ENCODE results near the gene PLXNC1. TPM values are rescaled to one million over a fixed set of nuclear protein-coding genes. Genes with fewer than 3 reads are reported as not detected.

Gene PLXNC1
- total RNA-seq, 1 donor from 2014 or later = 4.9 TPM

DNA sequence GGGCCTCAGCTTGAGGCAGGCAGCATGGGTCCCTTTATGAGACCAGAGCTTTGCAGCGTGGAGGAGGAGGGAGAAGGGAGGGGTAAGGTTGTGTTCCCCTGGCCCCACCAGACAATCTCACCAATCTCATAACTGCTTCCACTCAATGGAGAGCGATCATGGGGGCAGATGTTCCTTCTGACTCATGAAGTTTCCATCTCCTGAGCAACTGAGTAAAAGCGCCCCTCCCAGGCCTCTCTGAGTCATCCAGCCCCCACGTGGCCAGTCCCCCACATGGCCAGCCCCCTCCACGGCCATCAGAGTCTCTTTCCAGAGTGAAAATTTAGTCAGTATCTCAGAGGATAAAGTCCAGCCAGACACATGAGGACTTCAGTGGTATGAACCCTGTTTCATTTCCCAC, 39.2 kb upstream of the PLXNC1 start:
- Mint-ChIP-seq H3K27ac (ENCODE audit: unreplicated experiment) (no peak overlapping the region), H3K27me3 (ENCODE audit: unreplicated experiment) (peaks cover 5% of the 10 kb centered on the region), H3K36me3 (ENCODE audit: unreplicated experiment) (no peaks in the 10 kb centered on the region), H3K9me3 (ENCODE audit: unreplicated experiment) (peaks cover 2% of the 10 kb centered on the region), H3K4me3 (ENCODE audit: unreplicated experiment) (no peak overlapping the region), H3K4me1 (ENCODE audit: low read depth, unreplicated experiment) (no peaks in the 10 kb centered on the region)
- DNase-seq = no peak
- TF ChIP-seq, protein P1, sequence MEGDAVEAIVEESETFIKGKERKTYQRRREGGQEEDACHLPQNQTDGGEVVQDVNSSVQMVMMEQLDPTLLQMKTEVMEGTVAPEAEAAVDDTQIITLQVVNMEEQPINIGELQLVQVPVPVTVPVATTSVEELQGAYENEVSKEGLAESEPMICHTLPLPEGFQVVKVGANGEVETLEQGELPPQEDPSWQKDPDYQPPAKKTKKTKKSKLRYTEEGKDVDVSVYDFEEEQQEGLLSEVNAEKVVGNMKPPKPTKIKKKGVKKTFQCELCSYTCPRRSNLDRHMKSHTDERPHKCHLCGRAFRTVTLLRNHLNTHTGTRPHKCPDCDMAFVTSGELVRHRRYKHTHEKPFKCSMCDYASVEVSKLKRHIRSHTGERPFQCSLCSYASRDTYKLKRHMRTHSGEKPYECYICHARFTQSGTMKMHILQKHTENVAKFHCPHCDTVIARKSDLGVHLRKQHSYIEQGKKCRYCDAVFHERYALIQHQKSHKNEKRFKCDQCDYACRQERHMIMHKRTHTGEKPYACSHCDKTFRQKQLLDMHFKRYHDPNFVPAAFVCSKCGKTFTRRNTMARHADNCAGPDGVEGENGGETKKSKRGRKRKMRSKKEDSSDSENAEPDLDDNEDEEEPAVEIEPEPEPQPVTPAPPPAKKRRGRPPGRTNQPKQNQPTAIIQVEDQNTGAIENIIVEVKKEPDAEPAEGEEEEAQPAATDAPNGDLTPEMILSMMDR (IDR thresholded peaks at IDR 0.05; ENCODE audit: partially characterized antibody, unreplicated experiment) = no peak

DNA sequence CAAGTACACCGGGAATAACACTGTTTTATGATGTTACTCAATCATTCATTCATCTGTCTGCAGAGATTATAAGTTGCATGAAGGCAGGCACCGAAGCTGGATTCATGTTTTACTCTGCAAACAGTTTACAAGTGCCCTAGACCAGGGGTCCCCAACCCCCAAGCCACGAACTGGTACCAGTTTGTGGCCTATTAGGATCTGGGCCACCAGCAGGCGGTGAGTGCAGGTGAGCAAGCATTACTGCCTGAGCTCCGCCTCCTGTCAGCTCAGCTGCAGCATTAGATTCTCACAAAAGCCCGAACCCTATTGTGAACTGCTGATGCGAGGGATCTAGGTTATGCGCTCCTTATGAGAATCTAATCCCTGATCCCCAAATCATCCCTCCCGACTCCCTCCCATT, 38.1 kb upstream of the PLXNC1 start:
- H3K4me1 Mint-ChIP-seq (ENCODE audit: low read depth, unreplicated experiment) = no peaks in the 10 kb centered on the region
- H3K27ac Mint-ChIP-seq (ENCODE audit: unreplicated experiment) = no peak overlapping the region
- no peak for DNase-seq
- TF ChIP-seq, protein P1 (IDR thresholded peaks at IDR 0.05; ENCODE audit: partially characterized antibody, unreplicated experiment) = no peak
- H3K27me3 Mint-ChIP-seq (ENCODE audit: unreplicated experiment) = peaks cover under 1% of the 10 kb centered on the region
- no peaks in the 10 kb centered on the region for H3K36me3 Mint-ChIP-seq (ENCODE audit: unreplicated experiment)
- H3K4me3 Mint-ChIP-seq (ENCODE audit: unreplicated experiment) = no peak overlapping the region
- H3K9me3 Mint-ChIP-seq (ENCODE audit: unreplicated experiment) = peaks cover 2% of the 10 kb centered on the region

DNA sequence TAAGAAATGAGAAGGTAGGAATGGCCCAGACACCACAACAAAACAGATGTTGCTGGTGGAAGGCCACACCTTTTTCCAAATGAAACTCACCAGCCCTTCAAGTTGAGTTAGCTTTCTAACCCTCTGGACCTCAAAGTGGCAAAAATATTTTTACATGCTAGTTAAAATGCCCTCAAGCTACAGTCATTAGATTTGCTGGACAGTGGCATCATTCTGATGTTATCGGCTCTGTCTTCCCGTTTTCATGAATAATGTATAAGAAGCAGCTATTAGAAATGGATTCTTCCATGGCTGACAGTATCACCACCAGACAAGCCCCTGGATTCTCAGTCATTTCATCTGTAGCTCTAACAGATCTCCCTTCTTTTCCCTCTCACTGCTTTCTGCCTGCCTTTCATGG, 37.1 kb upstream of the PLXNC1 start:
- TF ChIP-seq, protein P1 (IDR thresholded peaks at IDR 0.05; ENCODE audit: partially characterized antibody, unreplicated experiment) = no peak
- Mint-ChIP-seq H3K36me3 (ENCODE audit: unreplicated experiment) (no peaks in the 10 kb centered on the region), H3K4me1 (ENCODE audit: low read depth, unreplicated experiment) (no peaks in the 10 kb centered on the region), H3K27me3 (ENCODE audit: unreplicated experiment) (no peaks in the 10 kb centered on the region), H3K4me3 (ENCODE audit: unreplicated experiment) (no peak overlapping the region), H3K9me3 (ENCODE audit: unreplicated experiment) (peaks cover 2% of the 10 kb centered on the region), H3K27ac (ENCODE audit: unreplicated experiment) (no peak overlapping the region)
- no peak for DNase-seq

DNA sequence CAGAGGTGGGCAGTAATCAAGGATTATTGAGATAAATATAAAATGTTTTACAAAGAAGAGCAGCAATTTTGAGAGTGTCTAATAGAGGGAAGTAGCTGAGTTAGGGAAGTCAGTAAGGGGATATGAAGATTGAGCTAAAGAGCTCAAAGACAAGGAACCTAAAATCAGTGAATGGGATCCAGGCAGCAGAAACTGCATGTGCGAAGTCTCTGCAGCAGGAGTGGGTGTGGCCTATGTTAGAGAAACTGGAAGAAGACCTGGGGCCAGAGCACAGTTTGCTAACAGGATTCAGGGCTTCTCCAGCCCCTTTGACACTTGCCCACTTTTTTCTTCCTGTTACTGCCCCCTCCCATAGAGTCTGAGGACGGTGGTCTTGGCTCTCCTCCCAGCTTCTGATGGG, 36.3 kb upstream of the PLXNC1 start:
- H3K4me3 Mint-ChIP-seq (ENCODE audit: unreplicated experiment) = no peak overlapping the region
- H3K27me3 Mint-ChIP-seq (ENCODE audit: unreplicated experiment) = no peaks in the 10 kb centered on the region
- no peak overlapping the region for H3K27ac Mint-ChIP-seq (ENCODE audit: unreplicated experiment)
- H3K36me3 Mint-ChIP-seq (ENCODE audit: unreplicated experiment) = no peaks in the 10 kb centered on the region
- TF ChIP-seq, protein P1 (IDR thresholded peaks at IDR 0.05; ENCODE audit: partially characterized antibody, unreplicated experiment) = no peak
- no peaks in the 10 kb centered on the region for H3K4me1 Mint-ChIP-seq (ENCODE audit: low read depth, unreplicated experiment)
- H3K9me3 Mint-ChIP-seq (ENCODE audit: unreplicated experiment) = peaks cover 2% of the 10 kb centered on the region
- DNase-seq = no peak

DNA sequence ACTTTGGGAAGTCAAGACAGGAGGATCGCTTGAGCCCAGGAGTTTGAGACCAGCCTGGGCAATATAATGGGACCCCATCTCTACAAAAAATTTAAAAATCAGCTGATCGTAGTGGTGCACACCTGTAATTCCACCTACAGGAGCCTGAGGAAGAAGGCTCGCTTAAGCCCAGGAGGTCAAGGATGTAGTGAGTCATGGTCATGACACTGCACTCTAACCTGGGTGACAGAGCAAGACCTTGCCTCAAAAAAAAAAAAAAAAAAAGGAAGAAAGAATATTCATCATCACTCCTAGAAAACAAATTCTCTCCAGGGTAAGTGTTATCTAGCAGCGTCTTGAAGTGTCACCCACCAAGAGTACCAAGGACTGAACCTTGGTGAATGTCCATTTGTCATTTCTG, 34.2 kb upstream of the PLXNC1 start:
- TF ChIP-seq, protein P1 (IDR thresholded peaks at IDR 0.05; ENCODE audit: partially characterized antibody, unreplicated experiment) = no peak
- no peaks in the 10 kb centered on the region for H3K4me1 Mint-ChIP-seq (ENCODE audit: low read depth, unreplicated experiment)
- H3K27me3 Mint-ChIP-seq (ENCODE audit: unreplicated experiment) = no peaks in the 10 kb centered on the region
- H3K36me3 Mint-ChIP-seq (ENCODE audit: unreplicated experiment) = no peaks in the 10 kb centered on the region
- peaks cover 2% of the 10 kb centered on the region for H3K9me3 Mint-ChIP-seq (ENCODE audit: unreplicated experiment)
- no peak overlapping the region for H3K4me3 Mint-ChIP-seq (ENCODE audit: unreplicated experiment)
- no peak overlapping the region for H3K27ac Mint-ChIP-seq (ENCODE audit: unreplicated experiment)
- no peak for DNase-seq
